Mesenteric fat pad (tissue), 1 donor: ENCODE measurements around the gene TOR1A. TPM values are rescaled to one million over a fixed set of nuclear protein-coding genes. Genes with fewer than 3 reads are reported as not detected.

Source experiments
- DNase-seq: peaks from one replicate; pipeline ENCODE4 v3.0.0-alpha.2; 2020; ENCODE audit warnings: low spot score
- long read RNA-seq: library from polyadenylated mRNA; unstranded; transcript quantifications from one replicate; pipeline ENCODE4 v2.0.0, GENCODE V29; 2020
- total RNA-seq: library from RNA; stranded (reverse); fragmentation: NEBNext Ultra II Directional; extraction: Animal tissue kit (Norgen Biotek cat#: 25700); gene quantifications from one replicate; pipeline ENCODE4 v1.2.1, GENCODE V29; 2021
- donor health status: DM: yes; HTN: yes; CAD: no.

The TOR1A gene
- total RNA-seq = 33.9 TPM
- long read RNA-seq, transcript TOR1A-201 (5 exons, 2,076 nt) = major isoform, 273 of 291 reads
- long read RNA-seq, partial matches to known transcripts = 6 of 291 reads
- long read RNA-seq, other reads (novel, unspliced or antisense) = 11 of 291 reads

GRCh38 chr9:129823935-129824601 is at the start of gene TOR1A:
TSS of gene TOR1A (minus strand) at chr9:129824136. CDS start at chr9:129824085, 51 bp downstream.
- peak; percentile 97 for DNase-seq

GRCh38 chr9:129871046-129871445 is 47.1 kb upstream of the TOR1A start:
- DNase-seq = no peak

- DNase-seq = no peak
Measured at GRCh38 chr9:129869585-129870501, 45.9 kb upstream of the TOR1A start.

GRCh38 chr9:129868872-129869486 is 45.0 kb upstream of the TOR1A start:
- no peak for DNase-seq

- no peak for DNase-seq
Measured at GRCh38 chr9:129868023-129868871, 44.3 kb upstream of the TOR1A start.

- DNase-seq = no peak
Measured at GRCh38 chr9:129867136-129868022, 43.4 kb upstream of the TOR1A start.

- DNase-seq = no peak
Measured at GRCh38 chr9:129866394-129867135, 42.6 kb upstream of the TOR1A start.

- no peak for DNase-seq
Measured at GRCh38 chr9:129865668-129866320, 41.9 kb upstream of the TOR1A start.

- DNase-seq = no peak
Measured at GRCh38 chr9:129864991-129865647, 41.2 kb upstream of the TOR1A start.

- DNase-seq = no peak
Measured at GRCh38 chr9:129863059-129863690, 39.2 kb upstream of the TOR1A start.

GRCh38 chr9:129861447-129861827 is 37.5 kb upstream of the TOR1A start:
- DNase-seq = no peak

- DNase-seq = no peak
Measured at GRCh38 chr9:129860653-129861446, 36.9 kb upstream of the TOR1A start.

- DNase-seq = no peak
Measured at GRCh38 chr9:129858167-129858962, 34.4 kb upstream of the TOR1A start.

GRCh38 chr9:129857207-129857606 is 33.3 kb upstream of the TOR1A start:
- no peak for DNase-seq

- no peak for DNase-seq
Measured at GRCh38 chr9:129854588-129855110, 30.7 kb upstream of the TOR1A start.

GRCh38 chr9:129853614-129854013 is 29.7 kb upstream of the TOR1A start:
- no peak for DNase-seq
